ENCODE results near the gene LETM1. TPM values are rescaled to one million over a fixed set of nuclear protein-coding genes. Genes with fewer than 3 reads are reported as not detected.

LETM1 gene
- total and polyA plus RNA-seq, 2 of the 13 experiments (the other 11 are each of a cell fraction or from before 2014, with no cell fraction given): 9.7 to 41.6 TPM

DNA sequence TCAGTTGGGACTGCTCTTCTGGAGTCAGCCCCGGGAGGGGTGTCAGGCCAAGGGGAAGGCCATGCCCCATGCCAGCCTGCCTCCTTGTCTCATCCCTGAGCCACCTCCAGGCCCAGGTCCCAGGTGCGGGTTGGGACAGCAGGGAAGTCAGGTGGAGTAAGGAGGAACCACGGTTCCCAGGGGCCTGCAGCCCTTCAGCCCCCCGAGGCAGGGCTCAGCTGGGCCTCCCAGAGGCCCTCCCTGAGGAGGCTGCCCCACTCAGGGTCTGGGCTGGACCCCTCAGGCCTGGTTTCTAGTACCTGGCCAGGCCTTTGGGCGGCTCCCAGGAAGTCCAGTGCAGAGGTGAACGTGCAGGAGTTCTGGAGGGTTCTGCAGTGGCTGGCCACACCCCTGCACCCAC is 86.3 kb downstream of the LETM1 start:
- H3K79me2 ChIP-seq (ENCODE audit: insufficient read depth, low read length): peaks cover 2% of the 10 kb centered on the region
- H3K9me3 ChIP-seq (ENCODE audit: low read length): no peaks in the 10 kb centered on the region
- CTCF ChIA-PET (ENCODE audit: low intra/inter-chr PET ratio, low total read pairs): interaction anchor here (1.4 kb wide), 1 partner anchor 40 kb away, joined by 3 read pairs; no protein-coding TSS in a partner anchor
- peaks cover 87% of the 10 kb centered on the region for H3K4me1 ChIP-seq (ENCODE audit: insufficient read depth, low read length)
- no peak for FAIRE-seq
- BruUV-seq (replicated peaks): no TSS peak
- WGBS (ENCODE audit: low lambda C conversion rate): no CpG with 5 or more reads among the region's 6 CpGs
- no peak overlapping the region; a peak in 1 of 6 replicates for H3K4me3 ChIP-seq (replicated peaks in 1 of 3; ENCODE audit: insufficient read depth in 1 of 3, low read depth in 2 of 3, low read length in 3 of 3)
- H3K9ac ChIP-seq (ENCODE audit: insufficient read depth, low read depth, low read length): no peak overlapping the region
- H3K27ac ChIP-seq (ENCODE audit: extremely low read length, insufficient read depth, low read length): peak overlapping the region; percentile 83
- intact Hi-C loops (cut with micrococcal nuclease; ENCODE audit: unreplicated experiment): no loop called here
- H2AFZ ChIP-seq (ENCODE audit: low read length): no peak overlapping the region
- POLR2A ChIA-PET: interaction anchor here (0.6 to 34.3 kb wide), 3 partner anchors 18 to 79 kb away, joined by 5 to 1258 read pairs (median 9); partner anchors contain the start of gene FGFR3
- H3K27me3 ChIP-seq (ENCODE audit: control insufficient read depth in 1 of 2, insufficient read depth in 2 of 2, low read length in 2 of 2): no peaks in the 10 kb centered on the region
- H3K4me2 ChIP-seq (ENCODE audit: low read depth, low read length): peak overlapping the region; percentile 18; the same call in 1 of the 2 replicates
- in situ Hi-C loops (cut with HindIII; ENCODE audit: extremely low pct_ligation_motif_present, low pct_unique_long_range_greater_than_20kb): no loop called here
- no peaks in the 10 kb centered on the region for H3K36me3 ChIP-seq (replicated peaks in 1 of 2; ENCODE audit: control insufficient read depth in 1 of 2, insufficient read depth in 2 of 2, low read length in 2 of 2)
- no peaks in the 10 kb centered on the region for H4K20me1 ChIP-seq (ENCODE audit: insufficient read depth, low read length)
- DNase-seq (ENCODE audit: low spot score): no peak
- no peak for ATAC-seq
- no peak for TF ChIP-seq FOXM1 (CRISPR knock-in tag; IDR thresholded peaks at IDR 0.05)
- no peak for TF ChIP-seq SOX5 (CRISPR knock-in tag; IDR thresholded peaks at IDR 0.05; ENCODE audit: borderline replicate concordance)
- 0 out of 2 replicates have a peak, but pooled peaks have one; percentile 26 for TF ChIP-seq TBX2 (CRISPR knock-in tag; IDR thresholded peaks at IDR 0.05; ENCODE audit: borderline replicate concordance)
- peak; percentile 10; the same call in 1 of the 2 replicates for TF ChIP-seq HOXA3 (CRISPR knock-in tag; IDR thresholded peaks at IDR 0.05)
- TF ChIP-seq, protein P1, sequence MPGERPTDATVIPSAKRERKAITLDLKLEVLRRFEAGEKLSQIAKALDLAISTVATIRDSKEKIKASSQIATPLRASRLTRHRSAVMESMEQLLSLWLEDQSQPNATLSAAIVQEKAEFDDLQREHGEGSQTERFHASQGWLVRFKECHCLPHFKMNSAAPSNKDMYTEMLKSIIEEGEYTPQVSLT (CRISPR knock-in tag; IDR thresholded peaks at IDR 0.05; ENCODE audit: borderline replicate concordance, low read depth): no peak
- no peak for TF ChIP-seq PHF20 (CRISPR knock-in tag; IDR thresholded peaks at IDR 0.05)
- TF ChIP-seq RXRA (CRISPR knock-in tag; IDR thresholded peaks at IDR 0.05): no peak
- TF ChIP-seq, protein P2, sequence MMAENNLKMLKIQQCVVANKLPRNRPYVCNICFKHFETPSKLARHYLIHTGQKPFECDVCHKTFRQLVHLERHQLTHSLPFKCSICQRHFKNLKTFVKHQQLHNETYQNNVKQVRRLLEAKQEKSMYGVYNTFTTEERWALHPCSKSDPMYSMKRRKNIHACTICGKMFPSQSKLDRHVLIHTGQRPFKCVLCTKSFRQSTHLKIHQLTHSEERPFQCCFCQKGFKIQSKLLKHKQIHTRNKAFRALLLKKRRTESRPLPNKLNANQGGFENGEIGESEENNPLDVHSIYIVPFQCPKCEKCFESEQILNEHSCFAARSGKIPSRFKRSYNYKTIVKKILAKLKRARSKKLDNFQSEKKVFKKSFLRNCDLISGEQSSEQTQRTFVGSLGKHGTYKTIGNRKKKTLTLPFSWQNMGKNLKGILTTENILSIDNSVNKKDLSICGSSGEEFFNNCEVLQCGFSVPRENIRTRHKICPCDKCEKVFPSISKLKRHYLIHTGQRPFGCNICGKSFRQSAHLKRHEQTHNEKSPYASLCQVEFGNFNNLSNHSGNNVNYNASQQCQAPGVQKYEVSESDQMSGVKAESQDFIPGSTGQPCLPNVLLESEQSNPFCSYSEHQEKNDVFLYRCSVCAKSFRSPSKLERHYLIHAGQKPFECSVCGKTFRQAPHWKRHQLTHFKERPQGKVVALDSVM (CRISPR knock-in tag; IDR thresholded peaks at IDR 0.05): 0 out of 2 replicates have a peak, but pooled peaks have one; percentile 36
- peak; percentile 20 for TF ChIP-seq AGO1 (IDR thresholded peaks at IDR 0.05; ENCODE audit: low read depth, low read length, poor library complexity, severe bottlenecking)
- TF ChIP-seq SNRNP70 (IDR thresholded peaks at IDR 0.05; ENCODE audit: low read depth, low read length): no peak
- no peak for TF ChIP-seq ZBTB42 (CRISPR knock-in tag; IDR thresholded peaks at IDR 0.05)
- no peak for TF ChIP-seq ZNF484 (CRISPR knock-in tag; IDR thresholded peaks at IDR 0.05; ENCODE audit: borderline replicate concordance, low read depth)
- no peak for TF ChIP-seq FOXO1 (CRISPR knock-in tag; IDR thresholded peaks at IDR 0.05)
- peak; percentile 39 for TF ChIP-seq AGO2 (optimal IDR thresholded peaks at IDR 0.05; ENCODE audit: low read depth, low read length)
- TF ChIP-seq HNRNPL (IDR thresholded peaks at IDR 0.05; ENCODE audit: low read depth, low read length): 0 out of 2 replicates have a peak, but pooled peaks have one; percentile 28
- TF ChIP-seq, protein P3, sequence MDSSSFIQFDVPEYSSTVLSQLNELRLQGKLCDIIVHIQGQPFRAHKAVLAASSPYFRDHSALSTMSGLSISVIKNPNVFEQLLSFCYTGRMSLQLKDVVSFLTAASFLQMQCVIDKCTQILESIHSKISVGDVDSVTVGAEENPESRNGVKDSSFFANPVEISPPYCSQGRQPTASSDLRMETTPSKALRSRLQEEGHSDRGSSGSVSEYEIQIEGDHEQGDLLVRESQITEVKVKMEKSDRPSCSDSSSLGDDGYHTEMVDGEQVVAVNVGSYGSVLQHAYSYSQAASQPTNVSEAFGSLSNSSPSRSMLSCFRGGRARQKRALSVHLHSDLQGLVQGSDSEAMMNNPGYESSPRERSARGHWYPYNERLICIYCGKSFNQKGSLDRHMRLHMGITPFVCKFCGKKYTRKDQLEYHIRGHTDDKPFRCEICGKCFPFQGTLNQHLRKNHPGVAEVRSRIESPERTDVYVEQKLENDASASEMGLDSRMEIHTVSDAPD (CRISPR knock-in tag; IDR thresholded peaks at IDR 0.05): no peak
- TF ChIP-seq ZFP37 (CRISPR knock-in tag; IDR thresholded peaks at IDR 0.05; ENCODE audit: borderline replicate concordance): no peak
- 0 out of 2 replicates have a peak, but pooled peaks have one; percentile 4 for TF ChIP-seq POLR2AphosphoS5 (IDR thresholded peaks at IDR 0.05; ENCODE audit: low read depth, low read length)
